Calu3 (cell line): Measurements from ENCODE around the gene SPATA6. TPM values are rescaled to one million over a fixed set of nuclear protein-coding genes. Genes with fewer than 3 reads are reported as not detected.
"Not testable (repeated sequence)": the region's sequence is repeated elsewhere in the genome, so short reads cannot be mapped to it uniquely, and the experiment has no call there.

Experiments used
- BruUV-seq: library from RNA; stranded (reverse); fragments of 400-500 nt; replicated peaks from 2 replicates; lab custom pipeline; 2021; lab: Mats Ljungman, UMichigan
- CTCF ChIA-PET: fragments of 300-600 bp; sonication (Branson Sonifier 250); formaldehyde crosslinking; loops from one replicate; lab custom pipeline; 2022; ENCODE audit warnings: antibody characterized with exemption; lab: Charles Lee
- DNase-seq: peaks from one replicate; pipeline ENCODE4 v3.0.0; 2022
- H3K27ac Mint-ChIP-seq: one replicate; pipeline ENCODE4 v1.8.0; 2022; ENCODE audit warnings: mixed read lengths; ENCODE audit not compliant: unreplicated experiment
- H3K27me3 Mint-ChIP-seq: one replicate; pipeline ENCODE4 v1.8.0; 2022; ENCODE audit warnings: mixed read lengths; ENCODE audit not compliant: unreplicated experiment
- H3K36me3 Mint-ChIP-seq: one replicate; pipeline ENCODE4 v1.8.0; 2022; ENCODE audit warnings: mild to moderate bottlenecking, moderate library complexity, mixed read lengths; ENCODE audit not compliant: insufficient read depth, unreplicated experiment
- H3K4me1 Mint-ChIP-seq: one replicate; pipeline ENCODE4 v1.8.0; 2022; ENCODE audit warnings: mild to moderate bottlenecking, low read depth, mixed read lengths; ENCODE audit not compliant: unreplicated experiment
- H3K4me3 Mint-ChIP-seq: one replicate; pipeline ENCODE4 v1.8.0; 2022; ENCODE audit warnings: mild to moderate bottlenecking, low read depth, moderate library complexity, mixed read lengths; ENCODE audit not compliant: unreplicated experiment
- H3K9me3 Mint-ChIP-seq: one replicate; pipeline ENCODE4 v1.8.0; 2022; ENCODE audit warnings: low read depth, mixed read lengths; ENCODE audit not compliant: unreplicated experiment
- intact Hi-C: fragments of 100-400 bp; cut with micrococcal nuclease; formaldehyde crosslinking; loops from one replicate; pipeline ENCODE4 v1.10.0; 2022; ENCODE audit not compliant: unreplicated experiment
- total RNA-seq: library from RNA; stranded (reverse); gene quantifications from 2 replicates; pipeline ENCODE4 v1.2.3, GENCODE V29; 2022
- TF ChIP-seq, protein P1 (sequence below): fragments of 200-600 bp; IDR thresholded peaks from one replicate; pipeline ENCODE4 v1.8.0; 2022; ENCODE audit warnings: antibody characterized with exemption; ENCODE audit not compliant: unreplicated experiment

The SPATA6 gene
- total RNA-seq, 1 experiment from 2014 or later, result 15.7 TPM

DNA sequence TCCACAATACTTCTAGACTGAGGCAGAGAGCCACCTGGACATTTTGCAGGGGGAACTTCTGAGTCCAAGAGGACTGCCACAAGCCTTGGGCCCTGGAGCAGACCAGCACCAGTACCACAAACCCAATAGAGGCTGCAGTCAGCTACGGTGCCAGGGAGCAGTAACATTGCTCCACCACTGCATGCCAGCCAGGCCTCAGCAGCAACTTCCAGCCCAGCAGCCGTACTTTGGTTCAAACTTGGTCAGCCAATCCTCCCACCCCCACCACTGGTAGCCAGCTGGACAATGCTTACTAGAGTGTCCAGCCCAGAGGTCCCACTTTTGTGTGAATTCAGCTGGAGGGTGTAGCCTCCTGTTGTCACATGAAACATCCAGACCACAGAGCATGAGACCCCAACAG lies 142.1 kb downstream of the SPATA6 start:
- Mint-ChIP-seq H3K9me3 (peaks cover 16% of the 10 kb centered on the region), H3K4me3 (no peak overlapping the region), H3K27me3 (no peaks in the 10 kb centered on the region), H3K4me1 (no peaks in the 10 kb centered on the region), H3K27ac (no peak overlapping the region), H3K36me3 (no peaks in the 10 kb centered on the region)
- no peak for DNase-seq
- intact Hi-C loops, result no loop called here
- TF ChIP-seq, protein P1, sequence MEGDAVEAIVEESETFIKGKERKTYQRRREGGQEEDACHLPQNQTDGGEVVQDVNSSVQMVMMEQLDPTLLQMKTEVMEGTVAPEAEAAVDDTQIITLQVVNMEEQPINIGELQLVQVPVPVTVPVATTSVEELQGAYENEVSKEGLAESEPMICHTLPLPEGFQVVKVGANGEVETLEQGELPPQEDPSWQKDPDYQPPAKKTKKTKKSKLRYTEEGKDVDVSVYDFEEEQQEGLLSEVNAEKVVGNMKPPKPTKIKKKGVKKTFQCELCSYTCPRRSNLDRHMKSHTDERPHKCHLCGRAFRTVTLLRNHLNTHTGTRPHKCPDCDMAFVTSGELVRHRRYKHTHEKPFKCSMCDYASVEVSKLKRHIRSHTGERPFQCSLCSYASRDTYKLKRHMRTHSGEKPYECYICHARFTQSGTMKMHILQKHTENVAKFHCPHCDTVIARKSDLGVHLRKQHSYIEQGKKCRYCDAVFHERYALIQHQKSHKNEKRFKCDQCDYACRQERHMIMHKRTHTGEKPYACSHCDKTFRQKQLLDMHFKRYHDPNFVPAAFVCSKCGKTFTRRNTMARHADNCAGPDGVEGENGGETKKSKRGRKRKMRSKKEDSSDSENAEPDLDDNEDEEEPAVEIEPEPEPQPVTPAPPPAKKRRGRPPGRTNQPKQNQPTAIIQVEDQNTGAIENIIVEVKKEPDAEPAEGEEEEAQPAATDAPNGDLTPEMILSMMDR, result no peak
- no TSS peak for BruUV-seq
- CTCF ChIA-PET, result interaction anchor here (0.7 kb wide), 1 partner anchor 164 kb away, joined by 3 read pairs; no protein-coding TSS in a partner anchor

DNA sequence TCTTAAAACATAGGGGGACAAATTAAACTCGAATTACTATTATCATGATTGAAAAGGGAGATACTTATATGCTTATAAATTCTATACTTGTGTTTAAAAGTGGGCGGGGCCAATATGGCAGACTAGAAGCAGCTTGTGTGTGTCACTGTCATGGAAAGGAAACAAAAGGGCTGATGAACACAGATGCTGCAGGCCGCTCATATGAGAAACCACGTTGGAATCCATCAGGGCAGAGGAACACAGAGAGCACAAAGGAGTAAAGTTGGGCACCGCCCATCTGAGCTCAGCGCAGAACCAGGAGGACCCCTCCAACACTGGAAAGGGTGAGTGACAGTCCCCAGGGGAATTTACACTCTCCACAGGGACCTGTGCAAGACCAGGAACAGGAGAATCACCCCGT lies 142.5 kb downstream of the SPATA6 start:
- H3K27ac Mint-ChIP-seq, result no peak overlapping the region
- CTCF ChIA-PET, result no interaction called here
- no peak for DNase-seq
- H3K36me3 Mint-ChIP-seq, result no peaks in the 10 kb centered on the region
- no peaks in the 10 kb centered on the region for H3K4me1 Mint-ChIP-seq
- BruUV-seq, result no TSS peak
- TF ChIP-seq, protein P1, result no peak
- H3K27me3 Mint-ChIP-seq, result no peaks in the 10 kb centered on the region
- H3K9me3 Mint-ChIP-seq, result peaks cover 16% of the 10 kb centered on the region
- intact Hi-C loops, result no loop called here
- H3K4me3 Mint-ChIP-seq, result no peak overlapping the region

DNA sequence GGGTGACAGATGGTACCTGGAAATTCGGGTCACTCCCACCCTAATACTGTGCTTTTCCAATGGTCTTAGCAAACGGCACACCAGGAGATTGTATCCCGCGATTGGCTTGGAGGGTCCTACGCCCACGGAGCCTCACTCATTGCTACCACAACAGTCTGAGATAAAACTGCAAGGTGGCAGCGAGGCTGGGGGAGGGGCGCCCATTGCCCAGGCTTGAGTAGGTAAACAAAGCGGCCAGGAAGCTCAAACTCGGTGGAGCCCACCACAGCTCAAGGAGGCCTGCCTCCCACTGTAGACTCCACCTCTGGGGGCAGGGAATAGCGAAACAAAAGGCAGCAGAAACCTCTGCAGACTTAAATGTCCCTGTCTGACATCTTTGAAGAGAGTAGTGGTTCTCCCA lies 160.2 kb downstream of the SPATA6 start:
- peaks cover 11% of the 10 kb centered on the region for H3K9me3 Mint-ChIP-seq
- intact Hi-C loops, H3K27me3 Mint-ChIP-seq, H3K36me3 Mint-ChIP-seq, H3K4me3 Mint-ChIP-seq, DNase-seq, CTCF ChIA-PET, H3K27ac Mint-ChIP-seq, BruUV-seq, H3K4me1 Mint-ChIP-seq: not testable (repeated sequence)

DNA sequence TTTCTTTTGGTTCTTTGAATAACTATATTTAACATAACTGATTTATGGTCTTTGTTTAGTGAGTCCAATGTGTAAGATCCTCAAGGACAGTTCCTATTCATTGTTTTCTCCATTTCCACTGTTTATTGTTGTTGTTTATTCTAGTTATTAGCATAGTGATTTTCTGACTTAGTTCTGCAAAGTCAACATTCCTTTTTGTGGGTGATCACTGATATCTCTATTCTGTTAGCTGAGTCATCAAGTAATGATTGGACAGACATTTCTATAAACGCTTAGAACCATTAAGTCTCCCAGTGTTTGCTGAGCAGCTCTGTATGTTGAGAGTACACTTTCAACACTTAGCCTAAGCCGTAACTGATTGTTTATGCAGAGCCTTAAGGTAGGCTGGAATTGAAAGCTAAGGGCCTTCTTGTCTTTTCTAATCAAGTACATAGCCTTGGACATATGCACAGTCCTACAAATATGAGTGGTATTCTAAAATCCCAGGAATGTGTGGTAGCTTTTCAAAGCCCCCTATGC lies 162.4 kb downstream of the SPATA6 start:
- Mint-ChIP-seq H3K27me3 (no peaks in the 10 kb centered on the region), H3K27ac (no peak overlapping the region), H3K9me3 (peaks cover 11% of the 10 kb centered on the region), H3K36me3 (no peaks in the 10 kb centered on the region), H3K4me1 (no peaks in the 10 kb centered on the region), H3K4me3 (no peak overlapping the region)
- BruUV-seq, result no TSS peak
- DNase-seq, result no peak
- intact Hi-C loops, result no loop called here
- TF ChIP-seq, protein P1, result no peak
- CTCF ChIA-PET, result no interaction called here

DNA sequence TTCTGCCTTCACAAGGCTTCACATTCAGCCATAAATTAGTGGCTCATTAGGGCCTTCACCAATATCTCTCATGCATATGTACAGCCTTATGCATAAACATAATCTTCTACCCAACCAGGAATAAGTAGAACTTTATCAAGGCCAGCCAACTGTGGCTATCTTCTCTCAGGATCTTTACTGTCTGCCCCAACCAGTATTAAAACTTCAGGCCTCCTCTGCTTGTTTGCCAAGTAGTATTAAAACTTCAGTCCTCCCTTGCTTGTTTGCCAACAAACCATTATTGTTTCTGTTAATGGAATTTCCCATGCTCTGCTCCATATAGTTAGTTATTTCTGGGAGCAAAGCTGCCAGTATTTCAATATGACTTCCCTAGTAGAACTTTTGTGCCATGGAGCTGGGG lies 169.4 kb downstream of the SPATA6 start:
- no peak overlapping the region for H3K27ac Mint-ChIP-seq
- CTCF ChIA-PET, result no interaction called here
- no peaks in the 10 kb centered on the region for H3K4me1 Mint-ChIP-seq
- TF ChIP-seq, protein P1, result no peak
- intact Hi-C loops, result no loop called here
- DNase-seq, result no peak
- peaks cover 14% of the 10 kb centered on the region for H3K9me3 Mint-ChIP-seq
- no peaks in the 10 kb centered on the region for H3K27me3 Mint-ChIP-seq
- H3K4me3 Mint-ChIP-seq, result no peak overlapping the region
- no peaks in the 10 kb centered on the region for H3K36me3 Mint-ChIP-seq
- no TSS peak for BruUV-seq
